K562 (cell line): Measurements from ENCODE around the gene LCP2.

Experiments used
- FOXM1 ChIP-seq, 2 experiments: fragments of 450-650 bp in 1 of 2; sonication (generic) in 1 of 2; formaldehyde crosslinking in 1 of 2; IDR thresholded peaks; 2 replicates each; pipeline versions ENCODE4 v1.6.1 to v1.9.0; 2017 to 2022; ENCODE audit warnings: low read depth in 2 of 2, mild to moderate bottlenecking in 2 of 2, missing genetic modification reagents in 1 of 2, moderate library complexity in 1 of 2
- MYBL2 ChIP-seq, 2 experiments: fragments of 450-650 bp in 1 of 2; sonication (generic) in 1 of 2; formaldehyde crosslinking in 1 of 2; IDR thresholded peaks; 2 replicates each; pipeline versions ENCODE4 v1.6.1 to v1.8.1; 2017 to 2022; ENCODE audit warnings: borderline replicate concordance in 1 of 2, inconsistent platforms in 1 of 2, low read depth in 1 of 2, mild to moderate bottlenecking in 1 of 2, missing genetic modification reagents in 1 of 2, moderate library complexity in 1 of 2
- RAD21 ChIP-seq, 2 experiments: fragments of 250-450 bp in 1 of 2; fragments of 450-650 bp in 1 of 2; sonication (Bioruptor Pico) in 1 of 2; formaldehyde crosslinking in 1 of 2; IDR thresholded peaks in 1 of 2; conservative IDR thresholded peaks in 1 of 2; 2 replicates each; pipeline versions ENCODE4 v1.4.0 to v1.8.0; 2020 to 2022; ENCODE audit warnings: mild to moderate bottlenecking in 2 of 2, moderate library complexity in 1 of 2
- RHOXF2B ChIP-seq: fragments of 250-450 bp; sonication (Bioruptor Pico); conservative IDR thresholded peaks from 2 replicates; pipeline ENCODE4 v1.5.1; 2021
- RNF2 ChIP-seq: sonication (generic); IDR thresholded peaks from 2 replicates; pipeline ENCODE4 v1.6.1; 2016
- SIN3A ChIP-seq, 2 experiments: fragments of 150-350 bp in 1 of 2; IDR thresholded peaks; 2 replicates each; pipeline ENCODE4 v1.6.1; 2011 to 2016; ENCODE audit warnings: borderline replicate concordance in 2 of 2, low read depth in 2 of 2, low read length in 2 of 2, mild to moderate bottlenecking in 2 of 2, moderate library complexity in 2 of 2; ENCODE audit not compliant: control insufficient read depth in 1 of 2
- SMAD1 ChIP-seq: fragments of 150-350 bp; IDR thresholded peaks from 2 replicates; pipeline ENCODE4 v1.6.1; 2014; ENCODE audit warnings: low read length, low read depth; ENCODE audit not compliant: partially characterized antibody
- ZKSCAN8 ChIP-seq: fragments of 200-800 bp; sonication (Bioruptor generic); IDR thresholded peaks from 2 replicates; pipeline ENCODE4 v1.6.1; 2016; ENCODE audit warnings: missing genetic modification characterization, missing compliant biosample characterization
- TF ChIP-seq, protein P1 (sequence below): fragments of 250-450 bp; sonication (Bioruptor Pico); IDR thresholded peaks from 2 replicates; pipeline ENCODE4 v1.4.0; 2020; ENCODE audit warnings: mild to moderate bottlenecking, moderate library complexity
- TF ChIP-seq, protein P2 (sequence below), 3 experiments: IDR thresholded peaks in 2 of 3; conservative IDR thresholded peaks in 1 of 3; 2 replicates each; pipeline ENCODE4 v1.5.1; 2011 to 2012; ENCODE audit warnings: low read length in 3 of 3, mild to moderate bottlenecking in 3 of 3, control low read depth in 2 of 3, improper control_type of control experiment in 1 of 3, inconsistent platforms in 1 of 3, low read depth in 1 of 3, mixed read lengths in 1 of 3, moderate library complexity in 1 of 3; ENCODE audit not compliant: insufficient read depth in 2 of 3

DNA sequence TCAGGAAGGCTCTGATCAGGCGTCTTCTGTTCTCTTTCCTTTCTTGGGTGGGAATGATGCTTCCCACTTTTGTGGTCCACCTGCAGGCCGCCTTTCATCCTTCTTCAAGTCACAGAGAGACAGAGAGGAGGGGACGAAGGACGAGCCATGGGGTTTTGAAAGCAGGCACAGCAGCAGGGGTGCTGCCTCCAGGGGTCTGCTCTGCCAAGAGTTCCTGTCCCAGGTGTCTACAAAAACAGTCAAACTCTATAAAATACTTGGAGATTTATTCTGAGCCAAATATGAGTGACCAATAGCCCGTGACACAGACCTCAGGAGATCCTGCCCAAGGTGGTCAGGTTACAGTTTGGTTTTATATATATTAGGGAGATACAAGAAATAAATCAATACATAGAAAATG, 34.5 kb upstream of the LCP2 start:
- TF ChIP-seq RNF2 = no peak
- TF ChIP-seq, protein P1, sequence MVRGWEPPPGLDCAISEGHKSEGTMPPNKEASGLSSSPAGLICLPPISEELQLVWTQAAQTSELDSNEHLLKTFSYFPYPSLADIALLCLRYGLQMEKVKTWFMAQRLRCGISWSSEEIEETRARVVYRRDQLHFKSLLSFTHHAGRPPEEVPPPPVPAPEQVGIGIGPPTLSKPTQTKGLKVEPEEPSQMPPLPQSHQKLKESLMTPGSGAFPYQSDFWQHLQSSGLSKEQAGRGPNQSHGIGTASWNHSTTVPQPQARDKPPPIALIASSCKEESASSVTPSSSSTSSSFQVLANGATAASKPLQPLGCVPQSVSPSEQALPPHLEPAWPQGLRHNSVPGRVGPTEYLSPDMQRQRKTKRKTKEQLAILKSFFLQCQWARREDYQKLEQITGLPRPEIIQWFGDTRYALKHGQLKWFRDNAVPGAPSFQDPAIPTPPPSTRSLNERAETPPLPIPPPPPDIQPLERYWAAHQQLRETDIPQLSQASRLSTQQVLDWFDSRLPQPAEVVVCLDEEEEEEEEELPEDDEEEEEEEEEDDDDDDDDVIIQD = no peak
- no peak for TF ChIP-seq SIN3A (IDR thresholded peaks at IDR 0.05; ENCODE audit: borderline replicate concordance in 2 of 2, control insufficient read depth in 1 of 2, low read depth in 2 of 2, low read length in 2 of 2)
- TF ChIP-seq SMAD1 = no peak
- TF ChIP-seq RAD21 (CRISPR knock-in tag; conservative IDR thresholded peaks at IDR 0.05 in 1 of 2, IDR thresholded peaks at IDR 0.05 in 1 of 2) = no peak
- TF ChIP-seq ZKSCAN8 (CRISPR knock-in tag) = no peak
- TF ChIP-seq, protein P2, sequence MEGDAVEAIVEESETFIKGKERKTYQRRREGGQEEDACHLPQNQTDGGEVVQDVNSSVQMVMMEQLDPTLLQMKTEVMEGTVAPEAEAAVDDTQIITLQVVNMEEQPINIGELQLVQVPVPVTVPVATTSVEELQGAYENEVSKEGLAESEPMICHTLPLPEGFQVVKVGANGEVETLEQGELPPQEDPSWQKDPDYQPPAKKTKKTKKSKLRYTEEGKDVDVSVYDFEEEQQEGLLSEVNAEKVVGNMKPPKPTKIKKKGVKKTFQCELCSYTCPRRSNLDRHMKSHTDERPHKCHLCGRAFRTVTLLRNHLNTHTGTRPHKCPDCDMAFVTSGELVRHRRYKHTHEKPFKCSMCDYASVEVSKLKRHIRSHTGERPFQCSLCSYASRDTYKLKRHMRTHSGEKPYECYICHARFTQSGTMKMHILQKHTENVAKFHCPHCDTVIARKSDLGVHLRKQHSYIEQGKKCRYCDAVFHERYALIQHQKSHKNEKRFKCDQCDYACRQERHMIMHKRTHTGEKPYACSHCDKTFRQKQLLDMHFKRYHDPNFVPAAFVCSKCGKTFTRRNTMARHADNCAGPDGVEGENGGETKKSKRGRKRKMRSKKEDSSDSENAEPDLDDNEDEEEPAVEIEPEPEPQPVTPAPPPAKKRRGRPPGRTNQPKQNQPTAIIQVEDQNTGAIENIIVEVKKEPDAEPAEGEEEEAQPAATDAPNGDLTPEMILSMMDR (IDR thresholded peaks at IDR 0.05 in 2 of 3, conservative IDR thresholded peaks at IDR 0.05 in 1 of 3; ENCODE audit: insufficient read depth in 2 of 3, low read depth in 1 of 3, low read length in 3 of 3) = no peak
- TF ChIP-seq RHOXF2B = no peak
- no peak for TF ChIP-seq MYBL2 (IDR thresholded peaks at IDR 0.05; ENCODE audit: low read depth)
- TF ChIP-seq MYBL2 (CRISPR knock-in tag; IDR thresholded peaks at IDR 0.05; ENCODE audit: borderline replicate concordance) = no peak
- no peak for TF ChIP-seq FOXM1 (IDR thresholded peaks at IDR 0.05; ENCODE audit: low read depth)
- TF ChIP-seq FOXM1 (CRISPR knock-in tag; IDR thresholded peaks at IDR 0.05; ENCODE audit: low read depth) = no peak
